HG02678 (cell line): ENCODE measurements around the gene KLHL24.
A peak's percentile ranks its signal among the peaks of the same experiment; 100 is the strongest.
"Not testable (repeated sequence)": the region's sequence is repeated elsewhere in the genome, so short reads cannot be mapped to it uniquely, and the experiment has no call there.

Experiments used
- ATAC-seq: cut with Tn5 transposase; IDR thresholded peaks from one replicate; pipeline ENCODE4 v1.9.1; 2021; ENCODE audit warnings: mild to moderate bottlenecking, moderate library complexity; ENCODE audit not compliant: unreplicated experiment

The KLHL24 gene

GRCh38 chr3:183634707-183635106, 716 bp upstream of the KLHL24 start:
- ATAC-seq, result no peak

GRCh38 chr3:183635107-183635430, 354 bp upstream of the KLHL24 start:
- ATAC-seq, result no peak

GRCh38 chr3:183636221-183637105, 1.0 kb downstream of the KLHL24 start:
- ATAC-seq, result peak; percentile 78

GRCh38 chr3:183637106-183637486, 1.7 kb downstream of the KLHL24 start:
- no peak for ATAC-seq

- not testable (repeated sequence) for ATAC-seq
Observed at GRCh38 chr3:183637633-183638032, 2.2 kb downstream of the KLHL24 start.

GRCh38 chr3:183638101-183638852, 2.9 kb downstream of the KLHL24 start:
- ATAC-seq, result no peak

- not testable (repeated sequence) for ATAC-seq
Observed at GRCh38 chr3:183640635-183641034, 5.2 kb downstream of the KLHL24 start.

- no peak for ATAC-seq
Observed at GRCh38 chr3:183641882-183642281, 6.5 kb downstream of the KLHL24 start.

GRCh38 chr3:183644244-183644643, 8.8 kb downstream of the KLHL24 start:
- no peak for ATAC-seq

GRCh38 chr3:183645254-183645653, 9.8 kb downstream of the KLHL24 start:
- no peak for ATAC-seq

GRCh38 chr3:183650554-183650953, 15.1 kb downstream of the KLHL24 start:
- no peak for ATAC-seq

GRCh38 chr3:183653209-183654064, 18.0 kb downstream of the KLHL24 start:
- no peak for ATAC-seq

GRCh38 chr3:183654727-183655126, 19.3 kb downstream of the KLHL24 start:
- ATAC-seq, result no peak

- ATAC-seq, result no peak
Observed at GRCh38 chr3:183662099-183662498, 26.7 kb downstream of the KLHL24 start.

- ATAC-seq, result no peak
Observed at GRCh38 chr3:183664913-183665381, 29.5 kb downstream of the KLHL24 start.

- no peak for ATAC-seq
Observed at GRCh38 chr3:183680061-183680460, 44.6 kb downstream of the KLHL24 start.

- ATAC-seq, result no peak
Observed at GRCh38 chr3:183687705-183688104, 52.3 kb downstream of the KLHL24 start.

- no peak for ATAC-seq
Observed at GRCh38 chr3:183688874-183689273, 53.5 kb downstream of the KLHL24 start.

GRCh38 chr3:183689621-183690020, 54.2 kb downstream of the KLHL24 start:
- not testable (repeated sequence) for ATAC-seq

- no peak for ATAC-seq
Observed at GRCh38 chr3:183690402-183690995, 55.1 kb downstream of the KLHL24 start.

GRCh38 chr3:183692436-183692835, 57.0 kb downstream of the KLHL24 start:
- ATAC-seq, result no peak
